ENCODE results near the gene EGFR. TPM values are rescaled to one million over a fixed set of nuclear protein-coding genes. Genes with fewer than 3 reads are reported as not detected.

The EGFR gene
- total RNA-seq, 4 donors from 2014 or later = 79.3 to 125 (median 110) TPM

DNA sequence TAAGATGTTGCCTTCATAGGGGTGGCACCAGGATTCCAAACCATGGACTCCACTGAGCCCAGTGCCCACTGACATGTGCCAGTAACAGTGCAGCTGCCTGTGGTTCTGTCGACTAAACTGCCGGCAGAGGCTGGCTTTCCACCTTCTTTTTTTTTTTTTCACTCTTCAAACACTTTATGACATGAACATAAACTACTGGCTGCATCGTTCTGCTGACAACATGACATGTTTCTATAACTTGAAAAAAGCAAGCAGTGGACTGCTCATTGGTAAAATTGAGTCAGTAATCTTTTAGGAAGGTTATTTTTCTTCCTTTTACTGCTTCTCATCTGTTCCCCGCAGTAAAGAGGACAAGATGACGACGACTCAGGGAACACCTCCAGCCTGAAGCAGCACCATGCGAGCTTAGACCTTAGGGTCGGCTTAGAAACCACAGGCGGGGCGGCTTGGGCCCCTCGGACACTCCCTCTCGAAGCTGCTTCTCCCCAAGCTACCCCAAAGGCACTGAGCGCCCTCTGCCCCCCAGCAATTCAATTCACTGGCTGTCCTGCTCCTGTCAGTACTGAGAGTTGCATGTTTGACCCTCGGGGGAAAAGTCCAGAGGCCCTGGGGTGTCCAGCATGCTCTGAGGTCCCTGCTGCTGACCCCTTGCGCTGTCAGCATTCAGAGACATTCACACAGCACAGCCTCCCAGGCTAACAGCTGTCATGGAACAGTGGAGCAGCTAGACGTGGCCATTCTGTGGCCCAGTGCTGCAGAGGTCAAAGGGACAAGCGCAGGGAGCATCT lies 112.5 kb downstream of the EGFR start:
- peaks cover 78 to 83% (median 83%) of the 10 kb centered on the region in 4 donors for H3K4me1 ChIP-seq
- H3K4me3 ChIP-seq = no peak overlapping the region
- H3K36me3 ChIP-seq = no peaks in the 10 kb centered on the region
- no peak for TF ChIP-seq POLR2AphosphoS5 (IDR thresholded peaks at IDR 0.05)
- no peak for TF ChIP-seq CTCF (IDR thresholded peaks at IDR 0.05)
- no peak for TF ChIP-seq EP300 (IDR thresholded peaks at IDR 0.05)
- no peak for TF ChIP-seq POLR2A (IDR thresholded peaks at IDR 0.05; ENCODE audit: low read depth)
- intact Hi-C loops (cut with DNase I) = no loop called here
- H3K9me3 ChIP-seq = no peaks in the 10 kb centered on the region
- DNase-seq (ENCODE audit: extremely low spot score) = peak; percentile 78
- H3K27me3 ChIP-seq = no peaks in the 10 kb centered on the region
- peak overlapping the region; percentile 87 to 94 (median 90) for H3K27ac ChIP-seq (replicated peaks in 1 of 4)
- WGBS = 47% methylated on average over 14 of the region's 17 CpGs

GRCh38 chr7:55132550-55132889 lies 113.7 kb downstream of the EGFR start:
- intact Hi-C loops (cut with DNase I) = loop anchor here (2.0 kb wide), 2 partner anchors 68 to 112 kb away; no protein-coding TSS in a partner anchor
- TF ChIP-seq POLR2A (IDR thresholded peaks at IDR 0.05; ENCODE audit: low read depth) (no peak), EP300 (IDR thresholded peaks at IDR 0.05) (no peak), POLR2AphosphoS5 (IDR thresholded peaks at IDR 0.05) (no peak), CTCF (IDR thresholded peaks at IDR 0.05) (no peak)
- Histone ChIP-seq H3K27ac (replicated peaks in 1 of 4) (peak overlapping the region; percentile 87 to 94 (median 90)), H3K9me3 (no peaks in the 10 kb centered on the region), H3K4me1 (peaks cover 68 to 73% (median 71%) of the 10 kb centered on the region in 4 donors), H3K36me3 (no peaks in the 10 kb centered on the region), H3K4me3 (no peak overlapping the region), H3K27me3 (no peaks in the 10 kb centered on the region)
- 80% methylated on average over 5 of the region's 5 CpGs for WGBS
- DNase-seq (ENCODE audit: extremely low spot score) = no peak

DNA sequence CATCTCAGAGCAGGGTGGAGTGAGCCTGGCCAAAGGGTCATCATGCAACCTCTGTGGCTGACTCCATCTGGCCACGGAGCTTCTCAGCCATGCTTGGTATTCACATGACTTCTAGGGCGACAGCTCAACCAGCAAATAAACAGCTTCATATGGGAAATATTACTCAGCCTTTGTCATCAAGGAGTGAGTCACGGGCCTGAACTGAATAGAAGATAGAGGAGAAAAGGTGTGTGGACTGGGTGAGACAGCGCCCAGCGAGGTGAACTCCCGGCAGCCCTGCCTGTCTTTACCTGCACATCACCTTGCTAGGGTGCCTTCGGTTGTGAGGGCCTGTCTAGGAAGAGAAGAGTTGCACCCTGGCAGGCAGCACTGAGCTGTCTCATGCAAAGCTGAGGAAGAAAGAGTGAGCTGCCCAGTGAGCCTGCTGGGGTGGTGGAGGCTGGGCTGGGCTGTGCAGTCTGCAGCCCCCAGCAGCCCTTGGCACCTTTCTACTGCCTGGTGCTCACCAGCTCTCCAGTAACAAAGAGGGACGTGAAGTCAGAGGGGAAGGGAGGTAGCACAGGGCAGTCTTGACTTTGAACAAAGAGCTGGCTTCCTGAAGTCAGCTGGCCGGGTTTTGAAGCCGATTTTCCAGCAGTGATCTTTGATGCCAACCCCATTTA lies 114.2 kb downstream of the EGFR start:
- H3K27ac ChIP-seq (replicated peaks in 1 of 4) = peak overlapping the region; percentile 87 to 94 (median 90)
- intact Hi-C loops (cut with DNase I) = loop anchor here (2.0 kb wide), 2 partner anchors 68 to 112 kb away; no protein-coding TSS in a partner anchor
- H3K27me3 ChIP-seq = no peaks in the 10 kb centered on the region
- H3K4me3 ChIP-seq = no peak overlapping the region
- WGBS = 59% methylated on average over 10 of the region's 10 CpGs
- peaks cover 63 to 68% (median 66%) of the 10 kb centered on the region in 4 donors for H3K4me1 ChIP-seq
- no peak for DNase-seq (ENCODE audit: extremely low spot score)
- TF ChIP-seq POLR2A (IDR thresholded peaks at IDR 0.05; ENCODE audit: low read depth) = no peak
- peak; percentile 77 to 92 for TF ChIP-seq POLR2AphosphoS5 (IDR thresholded peaks at IDR 0.05)
- peak; percentile 83 for TF ChIP-seq EP300 (IDR thresholded peaks at IDR 0.05)
- no peaks in the 10 kb centered on the region for H3K9me3 ChIP-seq
- H3K36me3 ChIP-seq = no peaks in the 10 kb centered on the region

GRCh38 chr7:55133630-55134358 lies 115.0 kb downstream of the EGFR start:
- Histone ChIP-seq H3K27ac (replicated peaks in 1 of 4) (peak overlapping the region; percentile 87 to 94 (median 90)), H3K9me3 (no peaks in the 10 kb centered on the region), H3K36me3 (no peaks in the 10 kb centered on the region), H3K4me3 (no peak overlapping the region), H3K27me3 (no peaks in the 10 kb centered on the region), H3K4me1 (peaks cover 56 to 60% (median 58%) of the 10 kb centered on the region in 4 donors)
- 46% methylated on average over 12 of the region's 16 CpGs for WGBS
- intact Hi-C loops (cut with DNase I) = loop anchor here (2.0 kb wide), 2 partner anchors 69 to 113 kb away; no protein-coding TSS in a partner anchor
- DNase-seq (ENCODE audit: extremely low spot score) = no peak
- TF ChIP-seq EP300 (IDR thresholded peaks at IDR 0.05) (no peak), POLR2AphosphoS5 (IDR thresholded peaks at IDR 0.05) (peak; percentile 49 to 65), CTCF (IDR thresholded peaks at IDR 0.05) (peak in 2 of 3 experiments; percentile 22 to 29), POLR2A (IDR thresholded peaks at IDR 0.05; ENCODE audit: low read depth) (no peak)

Data from esophagus muscularis mucosa (tissue), 4 donors.